HG03571 (cell line): Measurements from ENCODE around the gene ZNF761.

Experiments
- ATAC-seq: cut with Tn5 transposase; IDR thresholded peaks from one replicate; pipeline ENCODE4 v1.9.1; 2021; ENCODE audit not compliant: unreplicated experiment

The ZNF761 gene

GRCh38 chr19:53506728-53507127 is 74.9 kb downstream of the ZNF761 start:
- no peak for ATAC-seq
